WI38 (cell line): ENCODE data around the gene COL23A1.
A peak's percentile ranks its signal among the peaks of the same experiment; 100 is the strongest.
"Not testable (repeated sequence)": the region's sequence is repeated elsewhere in the genome, so short reads cannot be mapped to it uniquely, and the experiment has no call there.

Experiments
- H3K4me3 ChIP-seq: 2 replicates; pipeline ENCODE4 v1.5.1; 2011; ENCODE audit warnings: low read depth, mild to moderate bottlenecking, control low read depth, low read length
- CTCF ChIP-seq: IDR thresholded peaks from 2 replicates; pipeline ENCODE4 v1.5.1; 2012; ENCODE audit warnings: low read depth, mild to moderate bottlenecking, control low read depth, low read length

COL23A1 gene

GRCh38 chr5:178199581-178200434, 390.4 kb downstream of the COL23A1 start:
- no peak overlapping the region for H3K4me3 ChIP-seq
- TF ChIP-seq CTCF = no peak

DNA sequence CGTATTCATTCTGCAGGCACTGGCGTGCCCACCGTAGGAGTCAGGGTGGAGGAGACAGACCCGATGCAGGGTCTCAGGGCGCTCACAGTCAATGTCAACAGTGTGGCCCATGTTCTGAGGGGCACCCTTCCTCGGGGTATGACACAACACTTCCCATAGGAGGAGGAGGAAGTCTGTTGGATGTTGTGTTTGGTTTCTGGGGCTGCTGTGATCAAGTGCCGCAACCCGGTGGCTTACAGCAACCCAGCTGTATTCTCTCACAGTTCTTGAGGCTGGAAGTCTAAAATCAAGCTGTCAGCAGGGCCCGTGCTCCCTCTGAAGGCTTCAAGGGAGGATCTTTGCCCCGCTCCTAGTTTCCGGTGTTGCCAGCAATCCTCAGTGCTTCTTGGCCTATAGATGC, 391.5 kb downstream of the COL23A1 start:
- no peak overlapping the region for H3K4me3 ChIP-seq
- no peak for TF ChIP-seq CTCF

DNA sequence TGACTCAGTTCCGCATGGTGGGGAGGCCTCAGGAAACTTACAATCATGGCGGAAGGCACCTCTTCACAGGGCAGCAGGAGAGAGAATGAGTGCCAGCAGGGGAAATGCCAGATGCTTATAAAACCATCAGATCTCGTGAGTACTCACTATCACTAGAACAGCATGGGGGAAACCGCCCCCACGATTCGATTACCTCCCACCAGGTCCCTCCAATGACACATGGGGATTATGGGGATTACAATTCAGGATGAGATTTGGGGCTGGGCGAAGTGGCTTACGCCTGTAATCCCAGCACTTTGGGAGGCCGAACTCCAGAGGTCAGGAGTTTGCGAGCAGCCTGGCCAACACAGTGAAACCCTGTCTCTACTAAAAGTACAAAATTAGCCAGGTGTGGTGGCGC, 392.0 kb downstream of the COL23A1 start:
- not testable (repeated sequence) for H3K4me3 ChIP-seq

DNA sequence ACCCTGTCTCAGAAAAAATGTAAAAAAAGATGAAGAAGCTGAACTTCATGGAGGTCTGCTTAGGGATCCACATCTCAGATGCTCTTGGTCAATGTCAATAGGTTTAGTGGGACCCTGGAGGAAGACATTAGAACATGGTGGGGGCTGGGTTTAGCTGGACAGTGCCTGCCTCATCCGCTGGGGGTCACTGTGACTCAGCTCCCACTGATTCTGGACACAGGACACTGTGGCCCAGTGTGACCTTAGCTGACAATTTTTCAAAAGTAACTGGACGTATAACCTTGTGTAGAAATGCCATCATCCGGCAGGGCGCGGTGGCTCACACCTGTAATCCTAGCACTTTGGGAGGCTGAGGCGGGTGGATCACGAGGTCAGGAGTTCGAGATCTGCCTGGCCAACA, 393.2 kb downstream of the COL23A1 start:
- peak; percentile 24; the same call in 1 of the 2 replicates for TF ChIP-seq CTCF
- no peak overlapping the region for H3K4me3 ChIP-seq

- no peak overlapping the region for H3K4me3 ChIP-seq
- no peak for TF ChIP-seq CTCF
Measured at GRCh38 chr5:178196281-178196812, 393.8 kb downstream of the COL23A1 start.

DNA sequence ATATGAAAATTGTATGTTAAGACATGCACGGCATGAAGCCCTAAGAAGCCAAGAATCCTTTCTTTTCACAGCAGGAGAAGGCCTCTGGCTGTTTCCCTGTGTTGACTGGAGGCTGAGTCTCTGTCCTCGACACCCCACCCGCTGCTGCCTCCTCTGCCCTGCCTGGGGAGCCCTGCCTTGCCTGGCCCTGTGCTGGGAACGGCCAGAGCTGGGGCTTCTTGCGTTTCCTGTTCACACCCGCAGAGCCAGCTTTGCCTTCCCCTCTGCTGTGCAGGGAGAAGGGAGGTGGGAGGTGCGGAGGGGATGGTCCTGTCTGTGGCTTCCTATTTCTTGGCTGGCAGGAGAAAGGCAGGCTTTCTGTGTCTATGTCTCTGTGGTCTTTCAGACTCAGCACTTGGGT, 396.2 kb downstream of the COL23A1 start:
- no peak for TF ChIP-seq CTCF
- no peak overlapping the region for H3K4me3 ChIP-seq

DNA sequence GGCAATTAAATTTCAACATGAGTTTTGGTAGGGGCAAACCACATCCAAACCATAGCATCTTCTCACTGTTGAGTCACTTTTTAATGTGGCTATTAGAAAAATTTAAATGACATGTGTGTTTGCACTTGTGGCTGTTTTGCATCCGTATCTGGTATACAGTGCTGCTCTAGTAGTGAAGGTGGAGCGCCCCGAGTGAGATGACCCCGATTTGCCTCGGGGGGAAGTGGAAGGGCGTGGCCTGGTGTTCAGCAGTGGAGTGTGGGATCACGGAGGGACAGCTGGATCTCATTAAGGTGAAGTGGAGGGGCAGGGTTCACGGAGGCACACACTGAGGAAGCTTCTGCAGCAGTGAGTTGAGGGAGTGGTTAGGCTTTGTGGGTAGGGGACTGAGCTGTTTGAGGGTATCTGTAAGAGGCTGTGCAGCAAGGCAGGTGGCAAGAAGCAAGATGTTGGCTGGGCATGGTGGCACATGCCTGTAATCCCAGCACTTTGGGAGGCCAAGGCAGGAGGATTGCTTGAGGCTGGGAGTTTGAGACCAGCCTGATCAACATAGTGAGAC, 396.9 kb downstream of the COL23A1 start:
- no peak overlapping the region for H3K4me3 ChIP-seq
- no peak for TF ChIP-seq CTCF

DNA sequence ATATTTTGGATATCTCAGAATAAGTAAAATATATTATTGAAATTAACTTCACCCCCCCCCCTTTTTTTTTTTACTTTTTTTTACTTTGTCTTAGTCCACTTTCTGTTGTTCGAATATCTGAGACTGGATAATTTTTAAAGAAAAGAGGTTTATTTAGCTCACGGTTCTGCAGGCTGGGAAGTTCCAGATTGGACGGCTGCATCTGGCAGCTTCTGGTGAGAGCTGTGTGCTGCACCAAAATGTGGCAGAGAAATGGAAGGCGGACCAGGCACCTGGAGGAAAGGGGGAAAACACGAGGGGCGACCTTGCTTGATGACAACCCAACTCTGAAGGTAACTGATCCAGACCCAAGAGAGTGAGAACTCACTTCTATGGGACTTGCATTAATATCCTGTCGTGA, 397.4 kb downstream of the COL23A1 start:
- no peak overlapping the region for H3K4me3 ChIP-seq
- TF ChIP-seq CTCF = no peak
